ENCODE measurements around the gene AARS2. TPM values are rescaled to one million over a fixed set of nuclear protein-coding genes. Genes with fewer than 3 reads are reported as not detected.

Gene AARS2
- total and polyA plus RNA-seq, 2 of the 8 experiments (the other 6 are each of a cell fraction or from before 2014, with no cell fraction given) = 8.6 to 20.4 TPM

- TF ChIP-seq TAF7 (optimal IDR thresholded peaks at IDR 0.05; ENCODE audit: borderline replicate concordance, low read depth, low read length) = no peak
- no peak for TF ChIP-seq TCF12 (IDR thresholded peaks at IDR 0.05; ENCODE audit: low read depth, low read length)
- no peak for TF ChIP-seq SAP30 (IDR thresholded peaks at IDR 0.05; ENCODE audit: insufficient read depth, insufficient replicate concordance, low read length)
- TF ChIP-seq HDAC6 (IDR thresholded peaks at IDR 0.05; ENCODE audit: low read depth, low read length) = no peak
Observed at GRCh38 chr6:44266347-44266746, 46.8 kb downstream of the AARS2 start (continued).
